T-cell (primary cell): ENCODE measurements around the gene NEURL4. TPM values are rescaled to one million over a fixed set of nuclear protein-coding genes. Genes with fewer than 3 reads are reported as not detected.
A peak's percentile ranks its signal among the peaks of the same experiment; 100 is the strongest.

ENCODE experiments used
- ATAC-seq, 4 experiments: fragments of 200-7000 bp in 3 of 4; fragments of 150-1000 bp in 1 of 4; cut with Tn5 transposase; replicated peaks in 1 of 4; 1 replicate in 3 of 4; 2 replicates in 1 of 4; pipeline ENCODE4 v1.10.0; 2021; ENCODE audit warnings: moderate library complexity in 3 of 4, mild to moderate bottlenecking in 2 of 4, moderate number of reproducible peaks in 1 of 4
- CTCF ChIA-PET, 2 donors: fragments of 300-600 bp; sonication (Branson Sonifier 250); formaldehyde crosslinking; loops; one replicate each; lab custom pipeline; 2022; ENCODE audit warnings: antibody characterized with exemption in 2 of 2; lab: Charles Lee
- POLR2A ChIA-PET, 2 donors: fragments of 300-600 bp; sonication (Branson Sonifier 250); formaldehyde crosslinking; loops; one replicate each; lab custom pipeline; 2022; ENCODE audit warnings: antibody characterized with exemption in 2 of 2; lab: Charles Lee
- DNase-seq, 35 experiments: peaks; one replicate each; pipeline versions ENCODE4 v3.0.0 to v3.0.0-alpha.2; 2013 to 2023
- H3K27ac ChIP-seq: one replicate; pipeline ENCODE4 v1.5.1; 2013; ENCODE audit warnings: low read length
- H3K27me3 ChIP-seq, 2 experiments: replicated peaks in 1 of 2; 1 replicate in 1 of 2; 2 replicates in 1 of 2; pipeline versions ENCODE4 v1.6.1 to v1.7.0; 2013; ENCODE audit warnings: low read length in 1 of 2, mixed read lengths in 1 of 2; ENCODE audit not compliant: control insufficient read depth in 2 of 2, insufficient read depth in 2 of 2; ENCODE audit errors: extremely low read depth in 1 of 2
- H3K36me3 ChIP-seq, 2 donors: 1 replicate in 1 of 2; 2 replicates in 1 of 2; pipeline versions ENCODE4 v1.6.1 to v1.7.0; 2013; ENCODE audit warnings: low read length in 1 of 2; ENCODE audit not compliant: control insufficient read depth in 2 of 2, insufficient read depth in 1 of 2; ENCODE audit errors: extremely low read depth in 1 of 2
- H3K4me1 ChIP-seq, 2 experiments: 1 replicate in 1 of 2; 2 replicates in 1 of 2; pipeline versions ENCODE4 v1.6.1 to v1.7.0; 2013; ENCODE audit warnings: low read length in 2 of 2, mixed read lengths in 1 of 2; ENCODE audit not compliant: insufficient read depth in 2 of 2, control insufficient read depth in 1 of 2; ENCODE audit errors: extremely low read depth in 1 of 2
- H3K4me3 ChIP-seq, 2 donors: 1 replicate in 1 of 2; 2 replicates in 1 of 2; pipeline versions ENCODE4 v1.5.1 to v1.7.0; 2013; ENCODE audit warnings: mild to moderate bottlenecking in 2 of 2, low read length in 1 of 2, moderate library complexity in 1 of 2; ENCODE audit not compliant: control insufficient read depth in 1 of 2; ENCODE audit errors: extremely low read depth in 1 of 2
- H3K9me3 ChIP-seq: 2 replicates; pipeline ENCODE4 v1.7.0; 2013
- H3K27ac Mint-ChIP-seq, 2 donors: one replicate each; pipeline ENCODE4 v1.8.0; 2020 to 2021; ENCODE audit warnings: mild to moderate bottlenecking in 2 of 2, mixed read lengths in 2 of 2
- H3K27me3 Mint-ChIP-seq, 2 donors: one replicate each; pipeline ENCODE4 v1.8.0; 2021 to 2022; ENCODE audit warnings: mixed read lengths in 2 of 2
- H3K36me3 Mint-ChIP-seq: one replicate; pipeline ENCODE4 v1.8.0; 2021; ENCODE audit warnings: mixed read lengths
- H3K4me1 Mint-ChIP-seq, 3 donors: one replicate each; pipeline ENCODE4 v1.8.0; 2020 to 2022; ENCODE audit warnings: mixed read lengths in 3 of 3, mild to moderate bottlenecking in 1 of 3
- H3K4me3 Mint-ChIP-seq, 3 donors: one replicate each; pipeline ENCODE4 v1.8.0; 2020 to 2022; ENCODE audit warnings: mild to moderate bottlenecking in 3 of 3, mixed read lengths in 3 of 3, moderate library complexity in 3 of 3
- H3K9me3 Mint-ChIP-seq, 3 donors: one replicate each; pipeline ENCODE4 v1.8.0; 2020 to 2022; ENCODE audit warnings: mixed read lengths in 3 of 3
- WGBS: methylation state at CpG from one replicate; pipeline ENCODE4 v1.1.5; 2013; ENCODE audit warnings: missing lambda C conversion rate; ENCODE audit not compliant: insufficient coverage; 5-methylcytosine and 5-hydroxymethylcytosine counted together
- total RNA-seq, 35 experiments: library from RNA in 6 of 35; stranded (reverse) in 6 of 35; fragments of 120-200 nt in 1 of 35; gene quantifications; one replicate each; pipeline versions ENCODE4 v1.2.1 to v1.2.4 and lab custom pipeline; 2013 to 2026

NEURL4 gene
- total RNA-seq, 5 donors from 2014 or later (not counting 1 experiment from before 2014, with no cell fraction given) = 49.5 to 90.2 (median 80.0) TPM

DNA sequence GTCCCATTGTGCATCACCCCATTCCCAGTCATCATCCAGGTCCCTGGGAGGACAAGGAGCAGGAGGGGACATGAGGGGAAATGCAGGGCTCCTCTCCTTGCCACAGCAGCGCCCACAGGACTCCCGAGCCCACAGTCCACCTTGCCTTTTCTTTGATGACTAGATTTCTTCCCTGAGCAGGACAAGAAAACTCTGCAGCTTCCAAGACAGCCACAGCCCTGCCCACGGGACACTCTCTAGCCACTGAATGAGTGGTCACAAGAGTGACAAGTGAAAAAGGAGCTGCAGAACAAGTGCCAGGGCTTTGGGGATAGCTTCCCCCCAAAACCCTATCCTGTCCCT, 4.7 kb downstream of the NEURL4 start:
- Mint-ChIP-seq H3K9me3 (no peaks in the 10 kb centered on the region), H3K27ac (peak overlapping the region in 1 of 2 donors; percentile 34), H3K4me1 (peaks cover 16 to 25% (median 21%) of the 10 kb centered on the region in 3 donors), H3K27me3 (no peaks in the 10 kb centered on the region), H3K36me3 (peaks cover 18% of the 10 kb centered on the region), H3K4me3 (no peak overlapping the region)
- Histone ChIP-seq H3K36me3 (peaks cover 33 to 67% of the 10 kb centered on the region in 2 donors), H3K4me3 (no peak overlapping the region), H3K27me3 (no peaks in the 10 kb centered on the region), H3K27ac (no peak overlapping the region), H3K4me1 (peaks cover 2 to 23% of the 10 kb centered on the region in 2 experiments), H3K9me3 (no peaks in the 10 kb centered on the region)
- ChIA-PET CTCF (interaction anchor here (0.6 to 0.9 kb wide), 3 partner anchors 9 to 278 kb away, joined by 3 to 8 read pairs (median 3); no protein-coding TSS in a partner anchor), POLR2A (interaction anchor here in 1 of 2 donors (0.6 kb wide), 1 partner anchor 268 kb away, joined by 4 read pairs; no protein-coding TSS in a partner anchor)
- 87% methylated on average over 3 of the region's 3 CpGs for WGBS
- ATAC-seq (no peak), DNase-seq (no peak)

DNA sequence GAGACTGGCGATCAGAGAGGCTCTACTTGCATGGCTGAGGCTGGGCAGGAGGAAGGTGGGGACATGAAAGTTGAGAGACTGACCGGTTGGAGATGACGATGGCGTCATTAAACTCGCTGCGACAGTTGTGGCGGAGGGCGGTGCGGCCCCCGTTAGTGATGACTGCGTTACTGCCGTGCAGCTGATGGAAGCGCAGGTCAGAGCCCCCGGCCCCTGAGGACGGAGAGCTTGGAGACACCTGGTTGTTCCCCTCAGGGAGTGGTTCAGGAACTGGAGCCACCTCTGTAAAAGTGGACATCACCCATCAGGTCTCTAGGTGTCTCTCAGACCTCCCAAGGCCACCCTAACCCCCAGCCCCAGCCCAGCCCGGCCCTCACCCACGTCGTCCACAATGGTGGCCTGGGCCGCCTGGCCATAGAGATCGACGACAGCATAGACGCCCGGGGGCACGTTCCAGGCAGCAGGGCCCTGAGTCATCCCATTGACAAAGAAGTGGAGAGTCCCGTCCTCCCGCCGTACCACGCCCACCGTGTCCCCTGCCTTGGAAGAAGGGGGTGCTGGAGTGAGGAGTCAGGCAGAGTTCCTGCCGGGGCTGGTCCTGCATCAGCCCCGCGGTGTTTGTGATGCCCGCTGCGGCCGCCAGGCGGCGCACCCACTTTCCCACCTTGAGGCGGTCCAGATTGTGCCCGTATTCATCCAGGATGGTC, 5.3 kb downstream of the NEURL4 start:
- peak overlapping the region in 1 of 2 donors; percentile 34 for H3K27ac Mint-ChIP-seq
- CTCF ChIA-PET = interaction anchor here (0.6 to 0.9 kb wide), 3 partner anchors 9 to 178 kb away, joined by 3 to 8 read pairs (median 6); no protein-coding TSS in a partner anchor
- Histone ChIP-seq H3K4me1 (peaks cover 2 to 23% of the 10 kb centered on the region in 2 experiments), H3K4me3 (no peak overlapping the region), H3K27ac (no peak overlapping the region), H3K27me3 (no peaks in the 10 kb centered on the region), H3K9me3 (no peaks in the 10 kb centered on the region), H3K36me3 (peaks cover 35 to 69% of the 10 kb centered on the region in 2 donors)
- no peaks in the 10 kb centered on the region for H3K9me3 Mint-ChIP-seq
- peaks cover 13 to 23% (median 21%) of the 10 kb centered on the region in 3 donors for H3K4me1 Mint-ChIP-seq
- no peak overlapping the region for H3K4me3 Mint-ChIP-seq
- peak in 31 of 35 experiments; percentile 21 to 77 (median 55) for DNase-seq
- ATAC-seq = peak in 3 of 4 experiments; percentile 40 to 54 (median 46)
- no peaks in the 10 kb centered on the region for H3K27me3 Mint-ChIP-seq
- H3K36me3 Mint-ChIP-seq = peaks cover 19% of the 10 kb centered on the region
- POLR2A ChIA-PET = no interaction called here
- 82% methylated on average over 30 of the region's 39 CpGs for WGBS

DNA sequence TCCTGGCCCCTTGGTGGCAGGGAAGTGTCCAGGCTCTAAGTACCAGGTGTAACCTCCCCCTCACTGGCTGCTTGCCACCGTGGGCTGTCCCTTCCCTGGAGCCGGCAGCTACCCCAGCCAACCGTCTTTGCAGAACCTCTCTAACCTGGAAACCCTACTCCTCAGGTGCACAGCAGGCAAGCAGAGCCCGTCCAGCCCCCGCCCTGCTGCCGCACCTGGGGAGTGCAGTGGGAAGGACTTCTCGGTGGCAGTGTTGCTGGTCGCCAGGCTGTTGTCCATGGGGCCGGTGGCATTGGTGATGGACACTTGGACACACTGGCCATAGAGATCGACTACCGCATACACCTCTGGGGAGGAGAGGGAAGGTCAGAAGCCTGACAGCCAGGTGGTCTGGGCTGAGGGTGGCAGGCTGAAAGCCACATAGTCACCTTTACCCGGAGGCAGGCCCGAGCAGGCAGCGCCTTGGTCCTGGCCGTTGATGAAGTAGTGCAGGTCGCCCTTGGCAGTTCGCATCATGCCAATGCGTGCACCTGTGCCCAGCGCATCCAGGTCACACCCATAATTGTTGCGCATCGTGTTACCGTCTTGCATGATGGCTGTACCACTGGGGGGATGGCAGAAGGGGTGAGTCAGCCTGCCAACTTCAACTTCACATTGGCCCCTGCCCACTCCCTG, 6.5 kb downstream of the NEURL4 start:
- Mint-ChIP-seq H3K27me3 (no peaks in the 10 kb centered on the region), H3K36me3 (peaks cover 25% of the 10 kb centered on the region), H3K4me1 (peaks cover under 1 to 10% (median 9%) of the 10 kb centered on the region in 3 donors), H3K27ac (no peak overlapping the region), H3K4me3 (no peak overlapping the region), H3K9me3 (no peaks in the 10 kb centered on the region)
- peaks cover 45 to 81% of the 10 kb centered on the region in 2 donors for H3K36me3 ChIP-seq
- DNase-seq (no peak), ATAC-seq (no peak)
- H3K27ac ChIP-seq = no peak overlapping the region
- no peak overlapping the region for H3K4me3 ChIP-seq
- H3K27me3 ChIP-seq = no peaks in the 10 kb centered on the region
- peaks cover 0 to 13% of the 10 kb centered on the region in 2 experiments for H3K4me1 ChIP-seq
- ChIA-PET CTCF (interaction anchor here in 1 of 2 donors (0.5 kb wide), 1 partner anchor 169 kb away, joined by 4 read pairs; no protein-coding TSS in a partner anchor), POLR2A (no interaction called here)
- WGBS = 99% methylated on average over 14 of the region's 22 CpGs
- H3K9me3 ChIP-seq = no peaks in the 10 kb centered on the region

DNA sequence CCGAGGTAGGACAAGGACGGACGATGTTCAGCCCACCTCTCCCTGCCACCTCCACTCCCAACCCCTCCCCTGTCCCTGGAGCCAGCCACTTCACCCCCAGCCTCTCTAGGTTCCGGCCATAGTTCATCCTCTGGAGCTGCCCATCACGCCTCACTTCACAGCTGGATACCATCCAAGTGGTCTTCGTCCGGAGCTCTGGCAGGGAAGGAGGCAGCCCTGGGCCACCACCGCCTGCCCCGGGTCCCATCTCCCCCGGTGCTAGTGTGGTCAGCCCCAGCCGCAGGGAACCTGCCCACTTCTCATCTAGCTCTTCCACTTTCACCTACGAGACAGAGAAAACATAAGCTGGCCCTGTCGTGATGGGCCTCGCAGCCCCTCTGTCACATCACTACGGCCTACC, 7.7 kb downstream of the NEURL4 start:
- H3K9me3 Mint-ChIP-seq = no peaks in the 10 kb centered on the region
- H3K4me1 ChIP-seq = peaks cover 0 to 9% of the 10 kb centered on the region in 2 experiments
- H3K27me3 Mint-ChIP-seq = no peaks in the 10 kb centered on the region
- ATAC-seq (no peak), DNase-seq (no peak)
- peaks cover 30% of the 10 kb centered on the region for H3K36me3 Mint-ChIP-seq
- H3K4me1 Mint-ChIP-seq = peaks cover 2 to 8% (median 6%) of the 10 kb centered on the region in 3 donors
- 96% methylated on average over 14 of the region's 15 CpGs for WGBS
- no peaks in the 10 kb centered on the region for H3K27me3 ChIP-seq
- ChIA-PET POLR2A (interaction anchor here in 1 of 2 donors (0.6 kb wide), 1 partner anchor 16 kb away, joined by 3 read pairs; no protein-coding TSS in a partner anchor), CTCF (interaction anchor here in 1 of 2 donors (0.7 kb wide), 1 partner anchor 123 kb away, joined by 3 read pairs; the partner anchor contains the start of gene CHRNB1)
- H3K4me3 ChIP-seq = no peak overlapping the region
- peaks cover 40 to 81% of the 10 kb centered on the region in 2 donors for H3K36me3 ChIP-seq
- H3K9me3 ChIP-seq = no peaks in the 10 kb centered on the region
- H3K4me3 Mint-ChIP-seq = no peak overlapping the region
- no peak overlapping the region for H3K27ac ChIP-seq
- H3K27ac Mint-ChIP-seq = no peak overlapping the region

DNA sequence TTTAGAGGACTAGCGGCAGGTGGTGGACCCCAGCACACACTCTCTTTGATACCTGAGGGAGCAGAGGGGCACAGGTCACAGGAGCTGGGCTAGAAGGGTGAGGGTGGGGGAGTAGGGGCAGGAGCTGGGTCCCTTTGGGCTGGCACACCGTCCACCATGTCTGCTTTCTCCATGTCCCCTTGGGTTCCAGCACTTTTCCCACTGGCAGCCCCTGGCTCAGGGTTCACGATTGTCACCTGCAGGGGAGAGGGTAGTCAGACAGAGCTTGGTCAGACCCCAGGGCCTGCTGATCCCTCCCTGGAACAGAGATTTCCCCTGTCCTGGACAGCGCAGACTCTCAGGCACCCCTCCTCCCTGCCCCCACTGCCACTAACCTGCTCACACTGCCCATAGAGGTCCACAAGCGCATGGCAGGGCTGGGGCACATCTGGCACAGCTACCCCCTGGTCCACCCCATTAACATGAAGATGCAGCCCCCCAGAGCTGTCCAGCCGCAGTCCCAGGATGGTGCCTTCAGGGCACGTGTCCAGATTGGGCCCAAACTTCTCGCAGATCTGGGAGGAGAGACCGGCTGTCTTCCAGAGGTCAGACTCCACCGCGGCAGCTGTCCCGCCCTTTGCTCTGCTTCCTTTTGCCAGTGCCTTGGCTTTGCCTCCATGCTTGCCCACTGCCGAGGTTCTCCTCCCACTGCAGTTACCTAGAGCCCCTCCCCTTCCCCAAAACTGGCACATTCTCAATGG, 10.8 kb downstream of the NEURL4 start:
- no peak overlapping the region for H3K27ac Mint-ChIP-seq
- H3K4me3 Mint-ChIP-seq = no peak overlapping the region
- POLR2A ChIA-PET = no interaction called here

More for the DNA sequence above, 10.8 kb downstream of the NEURL4 start:
- Histone ChIP-seq H3K4me3 (no peak overlapping the region), H3K27ac (no peak overlapping the region), H3K4me1 (peaks cover 10 to 26% of the 10 kb centered on the region in 2 experiments), H3K27me3 (no peaks in the 10 kb centered on the region), H3K36me3 (peaks cover 34 to 72% of the 10 kb centered on the region in 2 donors), H3K9me3 (no peaks in the 10 kb centered on the region)
- DNase-seq = no peak
- Mint-ChIP-seq H3K4me1 (peaks cover 24 to 26% (median 25%) of the 10 kb centered on the region in 3 donors), H3K27me3 (no peaks in the 10 kb centered on the region), H3K9me3 (no peaks in the 10 kb centered on the region), H3K36me3 (peaks cover 31% of the 10 kb centered on the region)
- 97% methylated on average over 12 of the region's 13 CpGs for WGBS
- no peak for ATAC-seq
- CTCF ChIA-PET = interaction anchor here in 1 of 2 donors (0.5 to 0.6 kb wide), 2 partner anchors 9 to 45 kb away, joined by 3 read pairs; no protein-coding TSS in a partner anchor
